GM12874 (cell line): Measurements from ENCODE around the gene SNCA.

Experiments used
- CTCF ChIP-seq: IDR thresholded peaks from 2 replicates; pipeline ENCODE4 v1.5.1; 2011; ENCODE audit warnings: low read depth, mild to moderate bottlenecking, control low read depth, low read length, moderate library complexity; ENCODE audit not compliant: insufficient read depth

SNCA gene

GRCh38 chr4:89741768-89742167 lies 95.2 kb downstream of the SNCA start:
- no peak for TF ChIP-seq CTCF

- TF ChIP-seq CTCF = no peak
Measured at GRCh38 chr4:89739311-89739988, 97.5 kb downstream of the SNCA start.

- no peak for TF ChIP-seq CTCF
Measured at GRCh38 chr4:89737888-89738287, 99.1 kb downstream of the SNCA start.

- no peak for TF ChIP-seq CTCF
Measured at GRCh38 chr4:89733946-89734345, 103.0 kb downstream of the SNCA start.

GRCh38 chr4:89727238-89727637 lies 109.7 kb downstream of the SNCA start:
- TF ChIP-seq CTCF = no peak

GRCh38 chr4:89725268-89725667 lies 111.7 kb downstream of the SNCA start:
- no peak for TF ChIP-seq CTCF

- TF ChIP-seq CTCF = no peak
Measured at GRCh38 chr4:89724716-89725115, 112.2 kb downstream of the SNCA start.
